Measurements from ENCODE around the gene RASAL1.
A peak's percentile ranks its signal among the peaks of the same experiment; 100 is the strongest.

The RASAL1 gene

GRCh38 chr12:113135178-113136127, at the start of gene RASAL1:
TSS of gene RASAL1 (minus strand) at chr12:113135761. CDS start at chr12:113135462, 299 bp downstream.
- Histone ChIP-seq H3K4me1 (ENCODE audit: control insufficient read depth, insufficient read depth, low read length) (peaks cover 6% of the 10 kb centered on the region; the same call in 1 of the 2 replicates), H3K4me3 (ENCODE audit: low read depth, low read length) (peak within 1 kb of the TSS; percentile 23), H3K27ac (ENCODE audit: extremely low read depth, low read depth, low read length) (no peak within 1 kb of the TSS), H3K36me3 (ENCODE audit: control insufficient read depth in 2 of 2, insufficient read depth in 1 of 2, low read length in 2 of 2) (no peaks in the 10 kb centered on the region), H3K9me3 (ENCODE audit: control insufficient read depth, insufficient read depth, low read depth, low read length) (no peaks in the 10 kb centered on the region)
- POLR2A ChIA-PET = interaction anchor here (2.0 kb wide), 1 partner anchor 17 kb away, joined by 5 read pairs; no protein-coding TSS in a partner anchor
- CTCF ChIA-PET = interaction anchor here (0.6 to 2.6 kb wide), 9 partner anchors 7 to 475 kb away, joined by 3 to 9 read pairs (median 3); partner anchors contain the start of gene CFAP73
- 0 out of 2 replicates have a peak, but pooled peaks have one; percentile 44 for TF ChIP-seq ZNF335 (tag by site-specific recombination; conservative IDR thresholded peaks at IDR 0.05)
- TF ChIP-seq ZFP69B (tag by site-specific recombination; IDR thresholded peaks at IDR 0.05) = no peak
- no peak for TF ChIP-seq MZF1 (tag by site-specific recombination; IDR thresholded peaks at IDR 0.05; ENCODE audit: borderline replicate concordance)
- 0 out of 2 replicates have a peak, but pooled peaks have one; percentile 8 for TF ChIP-seq SP7 (tag by site-specific recombination; IDR thresholded peaks at IDR 0.05)
- peak; percentile 78 for TF ChIP-seq SCRT2 (tag by site-specific recombination; IDR thresholded peaks at IDR 0.05)
- 0 out of 2 replicates have a peak, but pooled peaks have one; percentile 19 for TF ChIP-seq ZEB2 (tag by site-specific recombination; IDR thresholded peaks at IDR 0.05)
- TF ChIP-seq ZNF10 (tag by site-specific recombination; IDR thresholded peaks at IDR 0.05) = no peak
- 0 out of 2 replicates have a peak, but pooled peaks have one; percentile 21 for TF ChIP-seq ZNF391 (tag by site-specific recombination; IDR thresholded peaks at IDR 0.05; ENCODE audit: borderline replicate concordance, low read depth)
- TF ChIP-seq ZNF777 (tag by site-specific recombination; IDR thresholded peaks at IDR 0.05; ENCODE audit: borderline replicate concordance) = no peak
- no peak for TF ChIP-seq ZSCAN18 (tag by site-specific recombination; IDR thresholded peaks at IDR 0.05)
- no peak for TF ChIP-seq ZNF623 (tag by site-specific recombination; IDR thresholded peaks at IDR 0.05)
- peak; percentile 81 for TF ChIP-seq KLF1 (tag by site-specific recombination; IDR thresholded peaks at IDR 0.05)
- no peak for TF ChIP-seq ZNF138 (tag by site-specific recombination; IDR thresholded peaks at IDR 0.05; ENCODE audit: borderline replicate concordance)
- no peak for TF ChIP-seq FEZF1 (tag by site-specific recombination; IDR thresholded peaks at IDR 0.05)
- TF ChIP-seq ZNF530 (tag by site-specific recombination; IDR thresholded peaks at IDR 0.05; ENCODE audit: low read depth) = no peak
- TF ChIP-seq, protein P1, sequence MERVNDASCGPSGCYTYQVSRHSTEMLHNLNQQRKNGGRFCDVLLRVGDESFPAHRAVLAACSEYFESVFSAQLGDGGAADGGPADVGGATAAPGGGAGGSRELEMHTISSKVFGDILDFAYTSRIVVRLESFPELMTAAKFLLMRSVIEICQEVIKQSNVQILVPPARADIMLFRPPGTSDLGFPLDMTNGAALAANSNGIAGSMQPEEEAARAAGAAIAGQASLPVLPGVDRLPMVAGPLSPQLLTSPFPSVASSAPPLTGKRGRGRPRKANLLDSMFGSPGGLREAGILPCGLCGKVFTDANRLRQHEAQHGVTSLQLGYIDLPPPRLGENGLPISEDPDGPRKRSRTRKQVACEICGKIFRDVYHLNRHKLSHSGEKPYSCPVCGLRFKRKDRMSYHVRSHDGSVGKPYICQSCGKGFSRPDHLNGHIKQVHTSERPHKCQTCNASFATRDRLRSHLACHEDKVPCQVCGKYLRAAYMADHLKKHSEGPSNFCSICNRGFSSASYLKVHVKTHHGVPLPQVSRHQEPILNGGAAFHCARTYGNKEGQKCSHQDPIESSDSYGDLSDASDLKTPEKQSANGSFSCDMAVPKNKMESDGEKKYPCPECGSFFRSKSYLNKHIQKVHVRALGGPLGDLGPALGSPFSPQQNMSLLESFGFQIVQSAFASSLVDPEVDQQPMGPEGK (tag by site-specific recombination; IDR thresholded peaks at IDR 0.05) = peak; percentile 92
- TF ChIP-seq ZFHX2 (tag by site-specific recombination; conservative IDR thresholded peaks at IDR 0.05) = peak; percentile 77; the same call in 1 of the 2 replicates
- TF ChIP-seq, protein P2, sequence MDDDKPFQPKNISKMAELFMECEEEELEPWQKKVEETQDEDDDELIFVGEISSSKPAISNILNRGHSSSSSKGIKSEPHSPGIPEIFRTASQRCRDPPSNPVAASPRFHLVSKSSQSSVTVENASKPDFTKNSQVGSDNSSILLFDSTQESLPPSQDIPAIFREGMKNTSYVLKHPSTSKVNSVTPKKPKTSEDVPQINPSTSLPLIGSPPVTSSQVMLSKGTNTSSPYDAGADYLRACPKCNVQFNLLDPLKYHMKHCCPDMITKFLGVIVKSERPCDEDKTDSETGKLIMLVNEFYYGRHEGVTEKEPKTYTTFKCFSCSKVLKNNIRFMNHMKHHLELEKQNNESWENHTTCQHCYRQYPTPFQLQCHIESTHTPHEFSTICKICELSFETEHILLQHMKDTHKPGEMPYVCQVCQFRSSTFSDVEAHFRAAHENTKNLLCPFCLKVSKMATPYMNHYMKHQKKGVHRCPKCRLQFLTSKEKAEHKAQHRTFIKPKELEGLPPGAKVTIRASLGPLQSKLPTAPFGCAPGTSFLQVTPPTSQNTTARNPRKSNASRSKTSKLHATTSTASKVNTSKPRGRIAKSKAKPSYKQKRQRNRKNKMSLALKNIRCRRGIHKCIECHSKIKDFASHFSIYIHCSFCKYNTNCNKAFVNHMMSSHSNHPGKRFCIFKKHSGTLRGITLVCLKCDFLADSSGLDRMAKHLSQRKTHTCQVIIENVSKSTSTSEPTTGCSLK (tag by site-specific recombination; IDR thresholded peaks at IDR 0.05) = no peak
- peak; percentile 37; the same call in 1 of the 2 replicates for TF ChIP-seq SP2 (tag by site-specific recombination; IDR thresholded peaks at IDR 0.05)
- TF ChIP-seq, protein P3, sequence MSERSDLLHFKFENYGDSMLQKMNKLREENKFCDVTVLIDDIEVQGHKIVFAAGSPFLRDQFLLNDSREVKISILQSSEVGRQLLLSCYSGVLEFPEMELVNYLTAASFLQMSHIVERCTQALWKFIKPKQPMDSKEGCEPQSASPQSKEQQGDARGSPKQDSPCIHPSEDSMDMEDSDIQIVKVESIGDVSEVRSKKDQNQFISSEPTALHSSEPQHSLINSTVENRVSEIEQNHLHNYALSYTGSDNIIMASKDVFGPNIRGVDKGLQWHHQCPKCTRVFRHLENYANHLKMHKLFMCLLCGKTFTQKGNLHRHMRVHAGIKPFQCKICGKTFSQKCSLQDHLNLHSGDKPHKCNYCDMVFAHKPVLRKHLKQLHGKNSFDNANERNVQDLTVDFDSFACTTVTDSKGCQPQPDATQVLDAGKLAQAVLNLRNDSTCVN (tag by site-specific recombination; optimal IDR thresholded peaks at IDR 0.05) = peak; percentile 34
- peak; percentile 75 for TF ChIP-seq GLIS2 (tag by site-specific recombination; IDR thresholded peaks at IDR 0.05)
- no peak for TF ChIP-seq TCF7L2 (IDR thresholded peaks at IDR 0.05; ENCODE audit: borderline replicate concordance, low read depth, low read length)
- TF ChIP-seq ZNF664 (tag by site-specific recombination; IDR thresholded peaks at IDR 0.05) = no peak
- TF ChIP-seq HOXC10 (CRISPR knock-in tag; IDR thresholded peaks at IDR 0.05) = no peak
- TF ChIP-seq ZFP41 (tag by site-specific recombination; IDR thresholded peaks at IDR 0.05; ENCODE audit: borderline replicate concordance) = no peak
- peak; percentile 60; the same call in 1 of the 2 replicates for TF ChIP-seq HIC1 (tag by site-specific recombination; IDR thresholded peaks at IDR 0.05)
- no peak for TF ChIP-seq ZNF112 (tag by site-specific recombination; IDR thresholded peaks at IDR 0.05)
- no peak for TF ChIP-seq ZNF140 (tag by site-specific recombination; IDR thresholded peaks at IDR 0.05)
